Measurements from ENCODE around the gene CHD9. TPM values are rescaled to one million over a fixed set of nuclear protein-coding genes. Genes with fewer than 3 reads are reported as not detected.

The CHD9 gene
- total RNA-seq, 1 experiment from 2014 or later: 25.4 TPM

- no peak for TF ChIP-seq SIN3A (IDR thresholded peaks at IDR 0.05; ENCODE audit: borderline replicate concordance, insufficient read depth, low read depth, low read length)
- no peak for TF ChIP-seq POLR2AphosphoS5 (IDR thresholded peaks at IDR 0.05; ENCODE audit: low read depth, low read length)
- TF ChIP-seq TCF7L2 (IDR thresholded peaks at IDR 0.05; ENCODE audit: low read depth, low read length): no peak
- no peak for TF ChIP-seq REST (IDR thresholded peaks at IDR 0.05; ENCODE audit: insufficient read depth in 1 of 2, low read depth in 2 of 2, low read length in 1 of 2)
- H3K4me1 ChIP-seq (ENCODE audit: control insufficient read depth, insufficient read depth, low read length): no peaks in the 10 kb centered on the region
- H3K4me3 ChIP-seq (ENCODE audit: low read depth in 2 of 2, low read length in 2 of 2): no peak overlapping the region
- no TSS peak for BruUV-seq (replicated peaks)
- in situ Hi-C loops (cut with HindIII; ENCODE audit: low pct_unique_long_range_greater_than_20kb, low sequenced_read_pairs) (no loop called here), intact Hi-C loops (cut with micrococcal nuclease; ENCODE audit: unreplicated experiment) (no loop called here)
- ChIA-PET POLR2A (no interaction called here), CTCF (no interaction called here)
- H3K36me3 ChIP-seq (ENCODE audit: control insufficient read depth, insufficient read depth, low read length): no peaks in the 10 kb centered on the region
- ATAC-seq (no peak), DNase-seq (ENCODE audit: low read depth, low spot score) (no peak)
- H3K27ac ChIP-seq (ENCODE audit: low read length): no peak overlapping the region
- H3K27me3 ChIP-seq (ENCODE audit: control insufficient read depth, insufficient read depth, low read length): no peaks in the 10 kb centered on the region
- H3K9me3 ChIP-seq (ENCODE audit: control insufficient read depth, insufficient read depth, low read depth, low read length): peaks cover 4% of the 10 kb centered on the region; the same call in 1 of the 2 replicates
These were observed 92.8 kb downstream of the CHD9 start for GRCh38 chr16:53147500-53148065.

GRCh38 chr16:53150769-53151168 lies 96.0 kb downstream of the CHD9 start:
- Histone ChIP-seq H3K4me3 (ENCODE audit: low read depth in 2 of 2, low read length in 2 of 2) (no peak overlapping the region), H3K36me3 (ENCODE audit: control insufficient read depth, insufficient read depth, low read length) (no peaks in the 10 kb centered on the region; the same call in 1 of the 2 replicates), H3K4me1 (ENCODE audit: control insufficient read depth, insufficient read depth, low read length) (no peaks in the 10 kb centered on the region), H3K27me3 (ENCODE audit: control insufficient read depth, insufficient read depth, low read length) (no peaks in the 10 kb centered on the region), H3K9me3 (ENCODE audit: control insufficient read depth, insufficient read depth, low read depth, low read length) (peaks cover 4% of the 10 kb centered on the region; the same call in 1 of the 2 replicates), H3K27ac (ENCODE audit: low read length) (no peak overlapping the region)
- CTCF ChIA-PET: no interaction called here
- BruUV-seq (replicated peaks): no TSS peak
- DNase-seq (ENCODE audit: low read depth, low spot score) (no peak), ATAC-seq (no peak)
- POLR2A ChIA-PET: no interaction called here
- TF ChIP-seq CTCF (IDR thresholded peaks at IDR 0.05): no peak
- TF ChIP-seq POLR2AphosphoS5 (IDR thresholded peaks at IDR 0.05; ENCODE audit: low read depth, low read length): no peak
- no peak for TF ChIP-seq REST (IDR thresholded peaks at IDR 0.05; ENCODE audit: insufficient read depth in 1 of 2, low read depth in 2 of 2, low read length in 1 of 2)
- no peak for TF ChIP-seq TCF7L2 (IDR thresholded peaks at IDR 0.05; ENCODE audit: low read depth, low read length)
- TF ChIP-seq SIN3A (IDR thresholded peaks at IDR 0.05; ENCODE audit: borderline replicate concordance, insufficient read depth, low read depth, low read length): no peak
- in situ Hi-C loops (cut with HindIII; ENCODE audit: low pct_unique_long_range_greater_than_20kb, low sequenced_read_pairs) (no loop called here), intact Hi-C loops (cut with micrococcal nuclease; ENCODE audit: unreplicated experiment) (no loop called here)
